Muscle of leg (tissue), 11 donors: ENCODE data around the gene TCEA2. TPM values are rescaled to one million over a fixed set of nuclear protein-coding genes. Genes with fewer than 3 reads are reported as not detected.

ENCODE experiments used
- DNase-seq: peaks from one replicate; pipeline ENCODE4 v3.0.0; 2013
- H3K27ac ChIP-seq: one replicate; pipeline ENCODE4 v1.5.1; 2013; ENCODE audit warnings: mild to moderate bottlenecking, low read length, control low read depth
- H3K27me3 ChIP-seq: one replicate; pipeline ENCODE4 v1.6.1; 2013; ENCODE audit warnings: low read length; ENCODE audit not compliant: control insufficient read depth, insufficient read depth
- H3K36me3 ChIP-seq: one replicate; pipeline ENCODE4 v1.6.1; 2013; ENCODE audit warnings: low read length; ENCODE audit not compliant: control insufficient read depth, insufficient read depth
- H3K4me1 ChIP-seq: one replicate; pipeline ENCODE4 v1.6.1; 2013; ENCODE audit warnings: low read length; ENCODE audit not compliant: control insufficient read depth, insufficient read depth
- H3K4me3 ChIP-seq: one replicate; pipeline ENCODE4 v1.5.1; 2013; ENCODE audit warnings: low read length, control low read depth
- H3K9me3 ChIP-seq: replicated peaks from 2 replicates; pipeline ENCODE4 v1.6.1; 2013; ENCODE audit warnings: low read depth, low read length; ENCODE audit not compliant: control insufficient read depth
- WGBS: methylation state at CpG from one replicate; pipeline ENCODE4 v1.1.5; 2013; ENCODE audit warnings: missing lambda C conversion rate; ENCODE audit not compliant: insufficient coverage; 5-methylcytosine and 5-hydroxymethylcytosine counted together
- polyA plus RNA-seq, 8 donors: library from polyadenylated mRNA; unstranded; fragments of 120-200 nt; gene quantifications; one replicate each; pipeline versions ENCODE4 v1.2.1 to v1.2.3, GENCODE V29; 2013; ENCODE audit warnings: inconsistent platforms in 1 of 8, low replicate concordance in 1 of 8; ENCODE audit not compliant: insufficient read length in 8 of 8, insufficient read depth in 1 of 8
- total RNA-seq: library from RNA; stranded (reverse); fragments of 120-200 nt; gene quantifications from one replicate; pipeline ENCODE4 v1.2.4, GENCODE V29; 2013

The TCEA2 gene
- total and polyA plus RNA-seq, 9 donors, result 24.6 to 60.1 (median 46.8) TPM

DNA sequence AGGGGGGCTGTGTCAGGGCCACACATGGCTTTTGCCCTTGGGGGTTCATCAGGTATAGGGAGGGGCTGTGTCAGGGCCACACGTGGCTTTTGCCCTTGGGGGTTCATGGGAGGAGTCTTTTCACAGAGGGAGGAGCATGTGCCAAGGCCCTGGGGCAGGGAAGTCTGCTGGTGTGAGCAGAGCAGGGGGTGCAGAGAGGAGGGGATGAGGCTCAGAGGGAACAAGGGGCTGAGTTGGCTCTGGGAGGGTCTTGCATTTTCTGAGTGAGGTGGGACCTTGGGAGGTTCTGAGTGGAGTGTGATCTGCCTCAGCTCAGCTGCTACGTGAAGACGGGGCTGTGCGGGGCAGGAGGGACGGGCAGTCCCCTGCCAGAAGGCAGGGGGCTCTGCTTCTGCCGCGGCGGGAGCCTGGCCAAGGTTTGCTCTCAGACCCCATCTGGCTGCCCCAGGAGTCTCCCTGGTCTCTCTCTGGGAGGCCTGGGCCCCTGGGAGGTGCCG is 7.6 kb upstream of the TCEA2 start:
- peaks cover 53% of the 10 kb centered on the region for H3K4me1 ChIP-seq
- H3K9me3 ChIP-seq, result no peaks in the 10 kb centered on the region
- H3K27ac ChIP-seq, result peak overlapping the region; percentile 74
- H3K4me3 ChIP-seq, result no peak overlapping the region
- H3K27me3 ChIP-seq, result peaks cover 41% of the 10 kb centered on the region
- no peaks in the 10 kb centered on the region for H3K36me3 ChIP-seq
- WGBS, result 63% methylated on average over 9 of the region's 9 CpGs
- no peak for DNase-seq

DNA sequence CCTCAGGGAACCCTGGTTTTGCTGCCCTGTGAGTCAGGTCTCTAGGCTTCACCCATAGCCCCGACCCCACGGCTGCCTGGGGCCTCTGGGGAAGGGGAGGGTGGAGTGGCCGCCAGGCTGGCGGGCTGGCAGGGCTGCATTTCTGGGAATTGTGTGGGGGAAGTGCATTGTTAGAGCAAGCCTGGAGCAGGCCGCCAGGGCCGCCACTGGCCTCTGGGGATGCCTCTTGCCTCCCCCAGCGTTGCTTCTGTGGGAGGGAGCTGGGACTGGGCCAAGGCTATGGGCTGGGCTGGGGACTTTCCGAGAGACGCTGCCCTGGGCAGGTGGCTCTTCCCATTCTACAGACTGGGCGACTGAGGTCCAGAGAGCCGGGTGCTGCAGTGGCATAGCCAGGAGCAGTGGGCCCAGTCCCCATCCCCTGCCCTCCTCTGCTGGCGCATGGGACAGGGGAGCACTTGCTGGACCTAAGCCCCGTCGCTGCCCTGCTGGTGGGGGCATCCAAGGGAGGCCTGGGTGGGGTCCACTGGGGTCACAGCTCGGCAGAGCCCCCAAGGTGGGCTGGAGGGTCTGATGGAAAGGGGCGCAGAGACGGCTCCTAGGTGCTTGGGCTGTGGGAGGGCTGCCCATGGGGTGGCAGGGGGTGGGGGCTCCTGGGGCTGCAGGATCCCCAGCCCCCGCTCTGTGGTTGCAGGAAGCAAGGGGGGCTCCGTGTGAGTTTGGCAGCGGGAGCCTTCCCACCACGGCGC is 6.9 kb upstream of the TCEA2 start:
- Histone ChIP-seq H3K27ac (peak overlapping the region; percentile 74), H3K4me3 (no peak overlapping the region), H3K9me3 (no peaks in the 10 kb centered on the region), H3K4me1 (peaks cover 49% of the 10 kb centered on the region), H3K36me3 (no peaks in the 10 kb centered on the region), H3K27me3 (peaks cover 35% of the 10 kb centered on the region)
- 45% methylated on average over 17 of the region's 22 CpGs for WGBS
- DNase-seq, result peak; percentile 49

DNA sequence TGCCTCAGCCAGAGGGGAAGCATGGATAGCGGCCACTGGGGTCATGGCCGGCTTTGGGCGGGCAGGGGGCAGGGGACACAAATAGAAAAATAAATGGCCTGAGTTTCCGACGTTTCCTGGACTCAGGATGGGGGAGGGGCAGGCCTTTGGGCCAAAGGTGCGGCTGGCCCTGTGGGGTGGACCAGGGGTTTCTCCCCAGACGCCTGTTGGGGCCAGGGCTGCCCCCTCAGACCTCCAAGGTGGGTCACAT is 6.4 kb upstream of the TCEA2 start:
- H3K27ac ChIP-seq, result peak overlapping the region; percentile 67
- no peak for DNase-seq
- H3K36me3 ChIP-seq, result no peaks in the 10 kb centered on the region
- peaks cover 47% of the 10 kb centered on the region for H3K4me1 ChIP-seq
- peaks cover 30% of the 10 kb centered on the region for H3K27me3 ChIP-seq
- no peaks in the 10 kb centered on the region for H3K9me3 ChIP-seq
- H3K4me3 ChIP-seq, result no peak overlapping the region
- 38% methylated on average over 5 of the region's 7 CpGs for WGBS

DNA sequence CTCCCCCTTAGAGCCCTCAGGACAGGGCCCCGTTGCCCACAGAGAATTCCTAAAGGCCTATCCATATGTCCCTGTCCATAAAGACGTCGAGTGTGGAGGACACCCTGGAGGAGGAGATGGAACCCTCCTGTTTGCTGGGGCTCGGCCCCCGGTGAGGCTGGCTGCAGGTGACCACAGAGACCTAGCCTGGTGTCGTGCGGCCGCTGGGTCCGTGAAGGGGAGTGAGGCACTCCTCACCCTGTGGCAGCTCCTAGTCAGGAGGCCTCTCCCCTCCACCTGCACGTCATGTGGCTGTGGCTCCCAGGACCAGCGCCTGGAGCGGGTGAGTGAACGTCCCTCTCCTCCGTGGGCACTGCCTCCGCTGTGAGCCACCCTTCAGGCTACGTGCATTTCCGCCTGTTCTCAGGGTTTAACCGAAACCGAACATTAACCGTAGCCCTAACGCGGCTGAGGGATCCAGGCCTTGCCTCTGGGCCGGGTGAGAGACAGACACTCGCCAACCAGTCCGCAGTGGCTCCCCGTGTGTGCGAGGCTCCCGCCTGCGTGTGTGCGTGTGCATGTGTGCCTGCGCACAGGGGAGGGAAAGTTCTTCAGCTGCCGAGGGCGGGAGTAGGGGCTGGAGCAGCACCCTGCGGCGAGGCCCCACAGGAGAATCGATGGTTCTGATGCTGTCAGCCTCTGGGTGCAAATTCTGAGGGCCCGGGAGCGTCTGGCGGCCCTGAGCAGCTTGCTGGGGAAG is 5.9 kb upstream of the TCEA2 start:
- peak overlapping the region; percentile 67 for H3K27ac ChIP-seq
- H3K27me3 ChIP-seq, result peaks cover 25% of the 10 kb centered on the region

DNA sequence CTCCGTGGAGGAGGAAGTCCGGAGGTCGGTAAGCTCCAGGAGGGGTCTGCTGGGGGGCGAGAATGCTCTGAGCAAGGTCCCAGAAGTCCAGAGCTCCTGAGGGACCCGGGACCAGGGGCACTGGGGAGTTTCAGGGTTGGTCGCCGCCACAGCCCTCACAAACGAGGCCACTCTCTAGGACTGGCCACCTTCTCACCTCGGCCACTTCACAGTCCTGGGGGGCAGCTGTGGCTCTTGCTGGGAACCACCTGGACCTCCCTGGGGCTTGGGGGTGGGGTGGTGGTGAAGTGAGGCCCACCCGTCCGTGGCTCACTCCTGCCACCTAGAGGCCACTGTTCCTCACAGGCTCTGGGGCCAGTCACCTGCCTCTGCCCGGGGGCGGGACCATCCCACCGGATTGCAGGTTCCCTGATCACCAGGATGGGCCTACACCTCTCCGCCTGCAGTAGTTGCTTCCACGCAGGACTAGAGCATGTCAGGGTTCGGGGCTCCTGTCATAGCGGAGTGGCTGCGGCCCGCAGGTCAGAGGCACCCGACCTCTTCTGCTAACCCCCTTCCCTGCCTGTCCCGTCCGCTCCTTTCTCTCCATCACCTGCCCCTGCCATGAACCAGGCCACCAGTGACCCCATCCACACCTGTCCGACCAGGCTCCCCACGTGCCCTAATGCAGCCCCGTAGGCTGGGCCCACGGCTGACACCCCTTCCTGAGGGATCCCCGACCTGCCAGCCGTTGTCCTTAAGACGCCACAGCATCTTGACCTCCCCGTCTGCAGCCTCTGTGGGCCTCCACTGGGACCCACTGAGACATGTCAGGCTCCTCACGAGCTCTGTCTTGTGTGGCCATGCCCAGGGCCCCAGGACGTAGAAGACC is 5.1 kb upstream of the TCEA2 start:
- H3K27ac ChIP-seq, result peak overlapping the region; percentile 67
- no peak overlapping the region for H3K4me3 ChIP-seq
- peak; percentile 66 for DNase-seq
- peaks cover 44% of the 10 kb centered on the region for H3K4me1 ChIP-seq
- peaks cover 17% of the 10 kb centered on the region for H3K27me3 ChIP-seq
- WGBS, result 34% methylated on average over 28 of the region's 33 CpGs
- H3K9me3 ChIP-seq, result no peaks in the 10 kb centered on the region
- H3K36me3 ChIP-seq, result no peaks in the 10 kb centered on the region

More for the DNA sequence above, 5.9 kb upstream of the TCEA2 start:
- no peaks in the 10 kb centered on the region for H3K9me3 ChIP-seq
- WGBS, result 47% methylated on average over 30 of the region's 39 CpGs
- no peaks in the 10 kb centered on the region for H3K36me3 ChIP-seq
- no peak for DNase-seq
- H3K4me3 ChIP-seq, result no peak overlapping the region
- H3K4me1 ChIP-seq, result peaks cover 43% of the 10 kb centered on the region

DNA sequence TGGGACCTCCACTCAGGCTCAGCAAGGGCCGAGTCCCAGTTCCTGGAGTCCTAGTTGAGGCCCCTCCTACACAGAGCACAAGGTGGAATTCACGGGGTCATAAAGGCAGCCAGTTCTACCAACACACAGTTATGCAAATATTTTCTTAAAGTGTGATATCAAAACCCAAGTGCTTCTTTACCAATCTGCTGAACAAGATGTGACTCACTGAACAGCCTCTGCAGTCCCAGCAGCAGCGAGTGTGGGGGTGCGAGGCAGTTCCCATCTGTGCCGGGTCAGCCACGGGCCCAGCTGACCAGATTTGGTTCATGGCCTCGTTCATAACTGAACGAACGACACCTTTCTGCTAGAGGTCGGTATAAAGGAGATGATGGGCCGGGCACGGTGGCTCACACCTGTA is 4.5 kb upstream of the TCEA2 start:
- peaks cover 42% of the 10 kb centered on the region for H3K4me1 ChIP-seq
- H3K4me3 ChIP-seq, result no peak overlapping the region
- no peak overlapping the region for H3K27ac ChIP-seq
- H3K27me3 ChIP-seq, result peaks cover 14% of the 10 kb centered on the region
- H3K36me3 ChIP-seq, result no peaks in the 10 kb centered on the region
- H3K9me3 ChIP-seq, result no peaks in the 10 kb centered on the region
- no peak for DNase-seq
- 93% methylated on average over 9 of the region's 12 CpGs for WGBS

DNA sequence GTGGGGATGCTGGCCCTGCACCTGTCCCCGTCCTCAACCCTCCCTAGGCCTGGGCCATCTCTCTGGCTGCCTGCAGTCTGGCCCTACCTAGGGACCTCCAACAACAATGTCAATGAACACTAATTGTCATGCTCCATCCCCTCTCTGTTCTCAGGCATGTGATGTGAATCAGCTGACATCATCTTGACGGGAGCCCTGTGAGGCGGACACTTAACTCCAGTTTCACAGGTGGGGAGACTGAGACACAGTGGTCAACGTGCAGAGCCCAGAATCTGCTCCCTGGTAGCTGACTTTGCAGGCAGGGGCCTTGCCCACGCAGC is 762 bp upstream of the TCEA2 start:
- DNase-seq, result peak; percentile 29
- Histone ChIP-seq H3K4me1 (peaks cover 35% of the 10 kb centered on the region), H3K9me3 (no peaks in the 10 kb centered on the region), H3K27ac (peak overlapping the region; percentile 76), H3K27me3 (peaks cover 10% of the 10 kb centered on the region), H3K4me3 (peak overlapping the region; percentile 65), H3K36me3 (no peaks in the 10 kb centered on the region)
- 38% methylated on average over 5 of the region's 5 CpGs for WGBS

DNA sequence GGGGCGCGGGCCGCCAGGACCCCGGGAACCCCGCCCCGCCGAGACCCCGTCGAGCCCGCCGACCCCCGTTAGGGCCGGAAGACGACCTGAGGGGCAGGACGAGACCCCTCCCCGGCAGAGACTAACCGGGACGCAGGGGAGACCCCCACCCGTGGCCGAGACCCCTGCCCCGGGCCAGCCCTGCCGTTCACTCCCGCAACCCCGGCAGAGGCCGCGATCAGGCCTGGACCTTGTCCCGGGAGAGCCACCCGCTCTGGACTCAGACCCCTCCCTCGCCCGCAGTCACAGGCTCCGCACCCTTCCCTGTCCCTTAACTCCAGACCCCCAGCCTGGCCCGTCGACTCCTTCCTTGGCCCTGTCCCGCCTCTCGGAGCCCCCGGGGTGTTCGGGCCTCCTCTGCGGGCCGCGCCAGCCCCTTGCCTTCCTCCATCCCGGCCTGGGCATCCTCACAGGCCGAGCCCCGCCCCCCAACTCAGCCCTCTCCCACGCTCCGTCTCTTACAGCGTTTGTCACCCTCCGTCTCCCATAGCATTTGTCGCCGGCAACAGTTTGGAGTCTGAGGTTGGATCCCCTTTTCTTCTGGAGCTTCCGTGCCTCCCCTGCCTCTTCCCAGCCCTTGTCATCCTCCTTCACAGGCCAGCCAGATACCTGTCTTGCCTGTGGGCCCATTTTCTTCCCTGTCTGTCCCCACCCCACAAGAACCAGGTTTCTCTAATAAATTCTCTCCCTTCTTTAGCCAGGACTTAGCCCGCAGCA is 569 bp downstream of the TCEA2 start:
- Histone ChIP-seq H3K27me3 (peaks cover 1% of the 10 kb centered on the region), H3K36me3 (peaks cover 4% of the 10 kb centered on the region), H3K27ac (peak overlapping the region; percentile 51), H3K9me3 (no peaks in the 10 kb centered on the region), H3K4me1 (peaks cover 26% of the 10 kb centered on the region), H3K4me3 (peak overlapping the region; percentile 87)
- peak; percentile 39 for DNase-seq
- under 1% methylated on average over 50 of the region's 51 CpGs for WGBS

DNA sequence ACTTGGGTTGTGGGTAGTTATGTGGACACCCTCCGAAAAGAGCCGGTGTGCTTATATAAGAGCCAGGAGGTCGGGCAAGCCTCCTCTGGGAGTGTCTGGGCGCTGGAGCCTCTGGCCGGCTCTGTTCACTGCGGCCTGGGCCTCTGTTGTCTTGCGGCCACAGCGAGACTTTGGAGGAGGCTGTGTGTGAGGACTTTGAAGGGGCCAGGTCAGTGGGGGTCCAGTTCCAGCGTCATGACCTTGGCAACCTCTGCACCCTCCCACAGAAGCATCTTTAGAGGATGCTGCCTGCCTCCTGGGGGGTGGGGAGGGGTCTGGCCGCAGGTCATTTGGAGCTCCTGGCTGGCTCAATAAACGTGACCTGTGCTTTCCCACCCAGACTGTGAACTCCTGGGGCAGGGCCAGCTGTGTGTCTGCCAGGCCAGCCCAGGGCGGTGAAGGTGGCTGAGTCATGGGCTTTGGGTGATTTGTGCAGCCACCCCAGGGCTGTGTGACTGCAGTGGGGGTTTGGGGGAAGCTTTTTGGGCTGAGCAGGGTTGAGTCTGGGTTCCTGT is 1.2 kb downstream of the TCEA2 start:
- Histone ChIP-seq H3K9me3 (no peaks in the 10 kb centered on the region), H3K27me3 (no peaks in the 10 kb centered on the region), H3K4me3 (peak overlapping the region; percentile 87), H3K27ac (no peak overlapping the region), H3K36me3 (peaks cover 7% of the 10 kb centered on the region), H3K4me1 (peaks cover 26% of the 10 kb centered on the region)
- DNase-seq, result no peak
- WGBS, result 31% methylated on average over 3 of the region's 12 CpGs
